ENCODE measurements around the gene FIGNL1. TPM values are rescaled to one million over a fixed set of nuclear protein-coding genes. Genes with fewer than 3 reads are reported as not detected.
A peak's percentile ranks its signal among the peaks of the same experiment; 100 is the strongest.

FIGNL1 gene
- polyA plus RNA-seq, 2 of the 4 experiments (the other 2 are of a cell fraction): 25.4 to 27.9 TPM

DNA sequence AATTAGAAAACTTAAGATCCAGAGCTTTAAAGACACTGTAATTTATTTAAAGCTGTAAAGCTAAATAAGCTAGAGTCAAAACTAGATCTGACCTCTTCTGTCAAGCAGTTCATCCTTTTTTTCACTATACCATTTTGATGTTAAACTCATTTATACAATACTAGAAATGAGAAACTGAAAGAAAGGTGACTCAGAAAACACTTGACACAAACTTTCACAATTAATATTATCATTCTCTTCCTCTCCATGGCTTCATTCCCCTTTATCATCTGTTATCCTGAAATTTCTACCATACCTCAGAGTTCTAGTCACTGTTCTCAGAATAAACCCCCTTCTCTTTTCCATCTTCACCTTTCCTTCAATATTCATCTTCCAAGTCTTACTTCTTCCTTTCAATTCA lies 1.3 kb downstream of the FIGNL1 start (continued):
- no peak for TF ChIP-seq EHF (CRISPR knock-in tag; IDR thresholded peaks at IDR 0.05)
- TF ChIP-seq SMC3 (IDR thresholded peaks at IDR 0.05): no peak
- TF ChIP-seq SREBF2 (IDR thresholded peaks at IDR 0.05): no peak
- no peak for TF ChIP-seq RFX5 (IDR thresholded peaks at IDR 0.05)

DNA sequence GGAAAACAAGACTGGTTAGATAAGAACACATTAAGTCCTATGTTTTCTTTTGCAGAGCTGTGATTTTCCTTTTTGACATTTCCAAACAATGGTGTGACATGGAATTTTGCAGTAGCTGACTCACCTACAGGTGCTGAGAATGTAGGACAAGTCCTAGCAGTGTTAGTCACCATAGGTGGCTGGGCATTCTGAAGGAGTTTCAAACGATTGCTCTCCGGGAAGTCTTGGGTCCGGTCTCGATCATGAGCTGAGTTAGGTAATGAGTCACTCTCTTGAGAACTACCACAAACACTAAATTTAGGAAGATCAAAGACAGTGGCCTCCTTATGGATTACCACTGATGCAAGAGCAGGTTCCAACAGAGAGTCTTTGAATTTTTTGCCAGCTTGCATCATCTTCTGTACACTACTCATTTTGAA lies 3.6 kb downstream of the FIGNL1 start:
- POLR2A ChIA-PET: no interaction called here
- WGBS (ENCODE audit: missing lambda C conversion rate): 46% methylated on average over 4 of the region's 4 CpGs

More for the DNA sequence above, 3.6 kb downstream of the FIGNL1 start:
- Histone ChIP-seq H3K27ac (no peak overlapping the region), H3K4me2 (no peak overlapping the region), H3K9me3 (no peaks in the 10 kb centered on the region), H3K4me3 (no peak overlapping the region), H3K4me1 (peaks cover 11% of the 10 kb centered on the region; the same call in 1 of the 3 replicates)
- ATAC-seq (0 out of 6 replicates have a peak, but pooled peaks of 1 of the 2 experiments have one; percentile 22), DNase-seq (ENCODE audit: low read depth in 1 of 2, low spot score in 1 of 2) (peak in 1 of 2 experiments; percentile 38), FAIRE-seq (no peak)
- TF ChIP-seq PHF8 (IDR thresholded peaks at IDR 0.05; ENCODE audit: borderline replicate concordance, low read depth) (no peak), JUN (IDR thresholded peaks at IDR 0.05) (0 out of 5 replicates have a peak, but pooled peaks of 1 of the 2 experiments have one; percentile 28), EHMT2 (IDR thresholded peaks at IDR 0.05; ENCODE audit: low read depth) (no peak), RARB (CRISPR knock-in tag; IDR thresholded peaks at IDR 0.05) (no peak), KDM5A (IDR thresholded peaks at IDR 0.05) (no peak), CEBPB (IDR thresholded peaks at IDR 0.05) (0 out of 4 replicates have a peak, but pooled peaks of 1 of the 2 experiments have one; percentile 7), RNF2 (IDR thresholded peaks at IDR 0.05; ENCODE audit: borderline replicate concordance, low read depth) (no peak), SMC3 (IDR thresholded peaks at IDR 0.05) (no peak), FOXS1 (CRISPR knock-in tag; IDR thresholded peaks at IDR 0.05) (no peak), MAFK (IDR thresholded peaks at IDR 0.05; ENCODE audit: partially characterized antibody) (no peak), NPAS2 (CRISPR knock-in tag; IDR thresholded peaks at IDR 0.05; ENCODE audit: borderline replicate concordance) (no peak), EHF (CRISPR knock-in tag; IDR thresholded peaks at IDR 0.05) (no peak), MYC (IDR thresholded peaks at IDR 0.05; ENCODE audit: borderline replicate concordance, low read length) (no peak), FOSL2 (IDR thresholded peaks at IDR 0.05) (peak; percentile 51; the same call in 1 of the 2 replicates), FOSL2 (CRISPR knock-in tag; IDR thresholded peaks at IDR 0.05) (peak; percentile 21; the same call in 1 of the 2 replicates), EP300 (IDR thresholded peaks at IDR 0.05) (peak in 1 of 2 experiments; percentile 29; a peak in 2 of 5 replicates), RAD21 (conservative IDR thresholded peaks at IDR 0.05 in 1 of 2, IDR thresholded peaks at IDR 0.05 in 1 of 2) (no peak), FOSB (CRISPR knock-in tag; IDR thresholded peaks at IDR 0.05) (no peak), JUNB (IDR thresholded peaks at IDR 0.05) (peak; percentile 54), HOXB5 (CRISPR knock-in tag; IDR thresholded peaks at IDR 0.05) (no peak)
- TF ChIP-seq, protein P1, sequence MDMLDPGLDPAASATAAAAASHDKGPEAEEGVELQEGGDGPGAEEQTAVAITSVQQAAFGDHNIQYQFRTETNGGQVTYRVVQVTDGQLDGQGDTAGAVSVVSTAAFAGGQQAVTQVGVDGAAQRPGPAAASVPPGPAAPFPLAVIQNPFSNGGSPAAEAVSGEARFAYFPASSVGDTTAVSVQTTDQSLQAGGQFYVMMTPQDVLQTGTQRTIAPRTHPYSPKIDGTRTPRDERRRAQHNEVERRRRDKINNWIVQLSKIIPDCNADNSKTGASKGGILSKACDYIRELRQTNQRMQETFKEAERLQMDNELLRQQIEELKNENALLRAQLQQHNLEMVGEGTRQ (IDR thresholded peaks at IDR 0.05): no peak
- TF ChIP-seq, protein P2, sequence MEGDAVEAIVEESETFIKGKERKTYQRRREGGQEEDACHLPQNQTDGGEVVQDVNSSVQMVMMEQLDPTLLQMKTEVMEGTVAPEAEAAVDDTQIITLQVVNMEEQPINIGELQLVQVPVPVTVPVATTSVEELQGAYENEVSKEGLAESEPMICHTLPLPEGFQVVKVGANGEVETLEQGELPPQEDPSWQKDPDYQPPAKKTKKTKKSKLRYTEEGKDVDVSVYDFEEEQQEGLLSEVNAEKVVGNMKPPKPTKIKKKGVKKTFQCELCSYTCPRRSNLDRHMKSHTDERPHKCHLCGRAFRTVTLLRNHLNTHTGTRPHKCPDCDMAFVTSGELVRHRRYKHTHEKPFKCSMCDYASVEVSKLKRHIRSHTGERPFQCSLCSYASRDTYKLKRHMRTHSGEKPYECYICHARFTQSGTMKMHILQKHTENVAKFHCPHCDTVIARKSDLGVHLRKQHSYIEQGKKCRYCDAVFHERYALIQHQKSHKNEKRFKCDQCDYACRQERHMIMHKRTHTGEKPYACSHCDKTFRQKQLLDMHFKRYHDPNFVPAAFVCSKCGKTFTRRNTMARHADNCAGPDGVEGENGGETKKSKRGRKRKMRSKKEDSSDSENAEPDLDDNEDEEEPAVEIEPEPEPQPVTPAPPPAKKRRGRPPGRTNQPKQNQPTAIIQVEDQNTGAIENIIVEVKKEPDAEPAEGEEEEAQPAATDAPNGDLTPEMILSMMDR (IDR thresholded peaks at IDR 0.05): no peak
- TF ChIP-seq, protein P3, sequence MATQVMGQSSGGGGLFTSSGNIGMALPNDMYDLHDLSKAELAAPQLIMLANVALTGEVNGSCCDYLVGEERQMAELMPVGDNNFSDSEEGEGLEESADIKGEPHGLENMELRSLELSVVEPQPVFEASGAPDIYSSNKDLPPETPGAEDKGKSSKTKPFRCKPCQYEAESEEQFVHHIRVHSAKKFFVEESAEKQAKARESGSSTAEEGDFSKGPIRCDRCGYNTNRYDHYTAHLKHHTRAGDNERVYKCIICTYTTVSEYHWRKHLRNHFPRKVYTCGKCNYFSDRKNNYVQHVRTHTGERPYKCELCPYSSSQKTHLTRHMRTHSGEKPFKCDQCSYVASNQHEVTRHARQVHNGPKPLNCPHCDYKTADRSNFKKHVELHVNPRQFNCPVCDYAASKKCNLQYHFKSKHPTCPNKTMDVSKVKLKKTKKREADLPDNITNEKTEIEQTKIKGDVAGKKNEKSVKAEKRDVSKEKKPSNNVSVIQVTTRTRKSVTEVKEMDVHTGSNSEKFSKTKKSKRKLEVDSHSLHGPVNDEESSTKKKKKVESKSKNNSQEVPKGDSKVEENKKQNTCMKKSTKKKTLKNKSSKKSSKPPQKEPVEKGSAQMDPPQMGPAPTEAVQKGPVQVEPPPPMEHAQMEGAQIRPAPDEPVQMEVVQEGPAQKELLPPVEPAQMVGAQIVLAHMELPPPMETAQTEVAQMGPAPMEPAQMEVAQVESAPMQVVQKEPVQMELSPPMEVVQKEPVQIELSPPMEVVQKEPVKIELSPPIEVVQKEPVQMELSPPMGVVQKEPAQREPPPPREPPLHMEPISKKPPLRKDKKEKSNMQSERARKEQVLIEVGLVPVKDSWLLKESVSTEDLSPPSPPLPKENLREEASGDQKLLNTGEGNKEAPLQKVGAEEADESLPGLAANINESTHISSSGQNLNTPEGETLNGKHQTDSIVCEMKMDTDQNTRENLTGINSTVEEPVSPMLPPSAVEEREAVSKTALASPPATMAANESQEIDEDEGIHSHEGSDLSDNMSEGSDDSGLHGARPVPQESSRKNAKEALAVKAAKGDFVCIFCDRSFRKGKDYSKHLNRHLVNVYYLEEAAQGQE (IDR thresholded peaks at IDR 0.05): no peak
- TF ChIP-seq, protein P4, sequence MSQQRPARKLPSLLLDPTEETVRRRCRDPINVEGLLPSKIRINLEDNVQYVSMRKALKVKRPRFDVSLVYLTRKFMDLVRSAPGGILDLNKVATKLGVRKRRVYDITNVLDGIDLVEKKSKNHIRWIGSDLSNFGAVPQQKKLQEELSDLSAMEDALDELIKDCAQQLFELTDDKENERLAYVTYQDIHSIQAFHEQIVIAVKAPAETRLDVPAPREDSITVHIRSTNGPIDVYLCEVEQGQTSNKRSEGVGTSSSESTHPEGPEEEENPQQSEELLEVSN (IDR thresholded peaks at IDR 0.05; ENCODE audit: borderline replicate concordance, low read depth): no peak
- TF ChIP-seq, protein P5, sequence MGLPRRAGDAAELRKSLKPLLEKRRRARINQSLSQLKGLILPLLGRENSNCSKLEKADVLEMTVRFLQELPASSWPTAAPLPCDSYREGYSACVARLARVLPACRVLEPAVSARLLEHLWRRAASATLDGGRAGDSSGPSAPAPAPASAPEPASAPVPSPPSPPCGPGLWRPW (IDR thresholded peaks at IDR 0.05): no peak
- TF ChIP-seq, protein P6, sequence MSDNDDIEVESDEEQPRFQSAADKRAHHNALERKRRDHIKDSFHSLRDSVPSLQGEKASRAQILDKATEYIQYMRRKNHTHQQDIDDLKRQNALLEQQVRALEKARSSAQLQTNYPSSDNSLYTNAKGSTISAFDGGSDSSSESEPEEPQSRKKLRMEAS (IDR thresholded peaks at IDR 0.05): no peak
- TF ChIP-seq, protein P7, sequence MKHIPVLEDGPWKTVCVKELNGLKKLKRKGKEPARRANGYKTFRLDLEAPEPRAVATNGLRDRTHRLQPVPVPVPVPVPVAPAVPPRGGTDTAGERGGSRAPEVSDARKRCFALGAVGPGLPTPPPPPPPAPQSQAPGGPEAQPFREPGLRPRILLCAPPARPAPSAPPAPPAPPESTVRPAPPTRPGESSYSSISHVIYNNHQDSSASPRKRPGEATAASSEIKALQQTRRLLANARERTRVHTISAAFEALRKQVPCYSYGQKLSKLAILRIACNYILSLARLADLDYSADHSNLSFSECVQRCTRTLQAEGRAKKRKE (CRISPR knock-in tag; IDR thresholded peaks at IDR 0.05; ENCODE audit: low read depth): no peak
- CTCF ChIA-PET: interaction anchor here (1.6 to 2.5 kb wide), 2 partner anchors 29 to 716 kb away, joined by 4 to 9 read pairs; no protein-coding TSS in a partner anchor
